ACC112 (cell line): ENCODE measurements around the gene CCDC40.

Experiments used
- H2AFZ ChIP-seq: fragments of 200-600 bp; sonication (generic); one replicate; pipeline ENCODE4 v1.6.0; 2017; ENCODE audit warnings: antibody characterized with exemption, low read length; ENCODE audit not compliant: unreplicated experiment
- H3K27ac ChIP-seq: fragments of 200-600 bp; sonication (generic); 2 replicates; pipeline ENCODE4 v1.5.1; 2014; ENCODE audit warnings: low read depth, mild to moderate bottlenecking, antibody characterized with exemption, low read length, moderate library complexity
- H3K27me3 ChIP-seq: fragments of 200-600 bp; sonication (generic); 2 replicates; pipeline ENCODE4 v1.6.1; 2014; ENCODE audit warnings: mild to moderate bottlenecking, antibody characterized with exemption, low read length, moderate library complexity, mixed read lengths; ENCODE audit not compliant: insufficient read depth
- H3K36me3 ChIP-seq: fragments of 200-600 bp; sonication (generic); 2 replicates; pipeline ENCODE4 v1.6.1; 2016; ENCODE audit warnings: mild to moderate bottlenecking, antibody characterized with exemption, low read length, moderate library complexity, mixed read lengths; ENCODE audit not compliant: insufficient read depth
- H3K4me1 ChIP-seq: fragments of 200-600 bp; sonication (generic); one replicate; pipeline ENCODE4 v1.6.1; 2016; ENCODE audit warnings: low read length, mixed read lengths; ENCODE audit not compliant: insufficient read depth, unreplicated experiment, control insufficient read depth
- H3K4me3 ChIP-seq: fragments of 200-600 bp; sonication (generic); 2 replicates; pipeline ENCODE4 v1.5.1; 2014; ENCODE audit warnings: mild to moderate bottlenecking, low read depth, low read length
- H3K79me2 ChIP-seq: fragments of 200-600 bp; sonication (generic); one replicate; pipeline ENCODE4 v1.6.0; 2016; ENCODE audit warnings: low read length; ENCODE audit not compliant: control insufficient read depth, unreplicated experiment, insufficient read depth

The CCDC40 gene

DNA sequence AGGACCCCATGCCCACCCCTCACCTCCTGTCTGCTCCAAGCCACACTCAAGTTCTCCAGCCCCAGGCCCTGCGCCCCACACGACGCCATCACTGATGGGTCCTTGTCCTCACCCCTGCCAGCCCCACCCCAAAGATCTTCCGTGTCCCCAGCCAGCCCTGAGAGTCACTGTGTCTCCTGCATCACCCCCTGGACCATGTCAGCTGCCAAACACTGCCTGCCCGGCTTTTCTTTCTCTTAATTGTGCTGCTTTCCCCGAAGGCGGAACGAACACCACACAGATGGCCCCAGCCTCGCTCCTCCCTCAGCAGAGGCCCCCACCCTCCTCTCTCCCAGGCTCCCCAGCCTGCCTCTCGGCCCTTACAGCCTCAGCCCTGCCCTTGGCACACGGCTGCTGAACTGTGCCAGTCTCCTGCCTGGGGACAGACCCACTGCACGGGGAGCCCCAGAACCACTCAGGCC, 60.1 kb downstream of the CCDC40 start:
- no peak overlapping the region for H3K27ac ChIP-seq
- no peaks in the 10 kb centered on the region for H3K79me2 ChIP-seq
- H2AFZ ChIP-seq = no peak overlapping the region
- H3K27me3 ChIP-seq = no peaks in the 10 kb centered on the region
- no peak overlapping the region for H3K4me3 ChIP-seq
- H3K4me1 ChIP-seq = peaks cover 6% of the 10 kb centered on the region
- H3K36me3 ChIP-seq = no peaks in the 10 kb centered on the region

DNA sequence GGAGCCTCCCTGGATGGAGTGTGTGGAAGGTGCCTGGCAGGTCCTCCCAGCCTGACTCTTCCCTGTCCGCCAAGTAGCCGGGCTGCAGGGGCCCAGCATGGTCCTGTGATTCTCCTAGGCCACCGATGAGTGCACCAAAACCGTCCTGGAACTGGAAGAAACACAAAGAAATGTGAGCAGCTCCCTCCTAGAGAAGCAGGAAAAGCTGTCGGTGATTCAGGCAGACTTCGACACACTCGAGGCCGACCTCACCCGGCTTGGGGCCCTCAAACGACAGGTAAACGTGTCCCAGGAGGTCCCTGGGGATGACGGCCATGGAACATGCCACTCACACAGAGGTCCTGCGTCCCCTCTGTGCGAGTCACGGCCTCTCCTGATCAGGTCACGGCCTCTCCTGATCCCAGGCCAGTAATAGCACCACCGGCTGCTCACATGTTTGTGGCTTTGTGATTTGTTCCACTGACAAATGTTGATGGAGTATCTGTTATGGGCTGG, 60.7 kb downstream of the CCDC40 start:
- Histone ChIP-seq H3K4me3 (no peak overlapping the region), H3K36me3 (no peaks in the 10 kb centered on the region), H3K27me3 (no peaks in the 10 kb centered on the region), H3K4me1 (peaks cover 8% of the 10 kb centered on the region), H3K27ac (no peak overlapping the region), H2AFZ (no peak overlapping the region), H3K79me2 (no peaks in the 10 kb centered on the region)

DNA sequence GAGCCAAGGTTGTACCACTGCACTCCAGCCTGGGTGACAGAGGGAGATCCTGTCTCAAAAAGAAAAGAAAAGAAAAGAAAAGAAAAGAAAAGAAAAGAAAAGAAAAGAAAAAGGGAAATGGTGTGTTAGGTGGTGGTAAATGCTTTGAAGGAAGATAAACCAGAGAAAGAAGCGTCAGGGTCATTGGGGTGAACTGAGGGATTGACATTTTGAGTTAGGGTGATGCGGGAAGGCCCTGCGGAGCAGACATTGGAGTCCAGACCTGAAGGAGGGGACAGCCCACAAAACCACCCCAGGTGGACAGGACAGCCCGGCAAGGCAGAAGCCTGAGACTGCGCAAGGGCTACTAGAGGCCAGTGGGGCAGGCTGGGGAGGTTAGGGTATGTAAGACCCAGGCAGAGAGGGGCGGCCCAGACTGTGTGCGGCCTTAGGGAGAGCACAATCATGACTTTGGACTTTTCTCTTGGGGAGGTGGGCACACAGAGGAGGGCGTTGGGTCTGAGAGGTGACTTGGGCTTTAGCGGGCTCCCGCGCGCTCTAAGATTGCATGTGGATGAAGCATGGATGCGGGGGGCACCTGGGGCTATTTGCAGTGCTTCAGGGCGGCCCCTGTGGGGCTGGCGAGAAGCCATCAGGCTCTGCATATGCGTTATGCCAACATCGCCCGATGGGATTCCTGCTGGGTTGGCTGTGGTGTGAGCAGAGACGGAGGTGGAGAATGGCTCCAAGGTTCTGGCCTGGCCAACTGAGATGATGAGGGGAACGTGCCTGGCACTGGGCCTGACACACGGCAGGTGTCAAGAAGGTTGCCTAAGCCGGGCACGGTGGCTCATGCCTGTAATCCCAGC, 61.6 kb downstream of the CCDC40 start:
- no peaks in the 10 kb centered on the region for H3K36me3 ChIP-seq
- no peak overlapping the region for H3K27ac ChIP-seq
- H2AFZ ChIP-seq = no peak overlapping the region
- H3K79me2 ChIP-seq = no peaks in the 10 kb centered on the region
- H3K27me3 ChIP-seq = no peaks in the 10 kb centered on the region
- no peak overlapping the region for H3K4me3 ChIP-seq
- peaks cover 16% of the 10 kb centered on the region for H3K4me1 ChIP-seq

DNA sequence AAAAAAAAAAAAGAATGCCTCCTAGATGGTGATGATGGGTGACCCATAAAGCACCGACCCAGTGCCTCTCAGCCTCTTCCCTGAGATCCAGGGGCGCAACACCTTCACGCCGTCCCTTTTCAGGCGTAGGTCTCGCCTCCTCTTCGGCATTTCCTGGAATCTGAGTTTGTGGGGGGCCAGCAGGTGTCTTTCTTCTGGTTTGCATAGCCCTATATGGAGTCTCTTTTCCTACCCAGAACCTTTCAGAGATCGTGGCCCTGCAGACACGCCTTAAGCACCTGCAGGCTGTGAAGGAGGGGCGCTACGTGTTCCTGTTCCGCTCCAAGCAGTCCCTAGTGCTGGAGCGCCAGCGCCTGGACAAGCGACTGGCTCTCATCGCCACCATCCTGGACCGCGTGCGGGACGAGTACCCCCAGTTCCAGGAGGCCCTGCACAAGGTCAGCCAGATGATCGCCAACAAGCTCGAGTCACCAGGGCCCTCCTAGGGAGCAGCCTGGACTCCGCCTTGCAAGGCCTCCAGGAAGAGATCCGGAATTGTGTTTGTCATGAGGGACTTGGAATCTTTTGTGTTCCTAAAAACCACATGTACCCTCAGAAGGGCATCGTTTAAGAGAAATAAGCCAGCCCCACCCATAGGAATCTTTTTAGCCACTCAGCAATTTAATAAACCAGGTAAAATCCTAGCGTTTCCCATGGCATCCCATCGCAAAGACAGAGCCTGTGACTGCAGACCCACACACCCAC, 63.0 kb downstream of the CCDC40 start:
- Histone ChIP-seq H3K27ac (no peak overlapping the region), H3K27me3 (no peaks in the 10 kb centered on the region), H3K36me3 (no peaks in the 10 kb centered on the region), H3K79me2 (no peaks in the 10 kb centered on the region), H3K4me3 (no peak overlapping the region), H2AFZ (no peak overlapping the region), H3K4me1 (peaks cover 16% of the 10 kb centered on the region)

DNA sequence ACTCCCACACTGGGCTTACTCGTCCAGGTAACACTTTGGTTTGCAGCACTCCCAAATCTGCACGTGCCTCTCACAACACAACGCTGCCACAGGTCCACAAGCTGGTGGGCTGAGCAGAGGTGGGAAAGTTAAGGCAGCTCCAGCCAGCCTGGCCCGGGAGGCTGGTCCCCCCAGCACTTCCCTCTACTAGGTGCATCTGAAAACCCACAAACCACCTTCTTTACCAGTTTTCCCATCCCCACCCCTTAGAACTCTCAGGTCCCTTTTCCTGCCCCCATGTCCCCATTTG, 63.5 kb downstream of the CCDC40 start:
- Histone ChIP-seq H3K36me3 (no peaks in the 10 kb centered on the region), H3K27ac (no peak overlapping the region), H3K79me2 (no peaks in the 10 kb centered on the region), H3K4me3 (no peak overlapping the region), H2AFZ (no peak overlapping the region), H3K4me1 (peaks cover 16% of the 10 kb centered on the region), H3K27me3 (no peaks in the 10 kb centered on the region)

DNA sequence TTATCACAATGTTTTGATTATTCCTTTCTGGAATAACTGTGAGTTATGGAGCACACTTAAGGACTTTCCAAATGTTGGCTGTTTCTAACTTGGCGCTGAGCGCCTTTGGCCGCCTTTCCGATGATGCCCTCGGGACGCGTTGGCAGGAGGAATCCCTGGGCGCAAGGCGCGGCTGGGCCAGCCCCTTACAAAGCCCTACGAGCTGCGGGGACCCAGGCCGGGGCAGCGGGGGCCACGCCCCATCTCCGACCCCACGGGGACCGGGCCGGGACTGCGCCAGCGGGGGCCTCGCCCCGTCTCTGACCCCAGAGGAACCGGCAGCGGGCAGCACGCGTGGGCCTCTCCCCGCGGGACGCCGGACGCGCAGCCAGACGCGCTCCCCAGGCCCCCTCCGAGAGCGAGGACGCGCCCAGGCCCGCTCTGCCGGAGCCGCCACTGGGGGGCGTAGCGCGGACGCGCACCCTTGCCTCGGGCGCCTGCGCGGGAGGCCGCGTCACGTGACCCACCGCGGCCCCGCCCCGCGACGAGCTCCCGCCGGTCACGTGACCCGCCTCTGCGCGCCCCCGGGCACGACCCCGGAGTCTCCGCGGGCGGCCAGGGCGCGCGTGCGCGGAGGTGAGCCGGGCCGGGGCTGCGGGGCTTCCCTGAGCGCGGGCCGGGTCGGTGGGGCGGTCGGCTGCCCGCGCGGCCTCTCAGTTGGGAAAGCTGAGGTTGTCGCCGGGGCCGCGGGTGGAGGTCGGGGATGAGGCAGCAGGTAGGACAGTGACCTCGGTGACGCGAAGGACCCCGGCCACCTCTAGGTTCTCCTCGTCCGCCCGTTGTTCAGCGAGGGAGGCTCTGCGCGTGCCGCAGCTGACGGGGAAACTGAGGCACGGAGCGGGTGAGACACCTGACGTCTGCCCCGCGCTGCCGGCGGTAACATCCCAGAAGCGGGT, 64.8 kb downstream of the CCDC40 start, which contains the start of gene GAA:
GAA (plus strand) TSS at position 571 of the 935 bp plus-strand sequence. CDS start 3,006 bp downstream, outside the sequence.
- Histone ChIP-seq H3K79me2 (no peaks in the 10 kb centered on the region), H3K27me3 (no peaks in the 10 kb centered on the region), H3K27ac (no peak within 1 kb of the TSS), H3K4me3 (peak within 1 kb of the TSS; percentile 94), H3K4me1 (peaks cover 16% of the 10 kb centered on the region), H2AFZ (peak within 1 kb of the TSS; percentile 92), H3K36me3 (no peaks in the 10 kb centered on the region)

DNA sequence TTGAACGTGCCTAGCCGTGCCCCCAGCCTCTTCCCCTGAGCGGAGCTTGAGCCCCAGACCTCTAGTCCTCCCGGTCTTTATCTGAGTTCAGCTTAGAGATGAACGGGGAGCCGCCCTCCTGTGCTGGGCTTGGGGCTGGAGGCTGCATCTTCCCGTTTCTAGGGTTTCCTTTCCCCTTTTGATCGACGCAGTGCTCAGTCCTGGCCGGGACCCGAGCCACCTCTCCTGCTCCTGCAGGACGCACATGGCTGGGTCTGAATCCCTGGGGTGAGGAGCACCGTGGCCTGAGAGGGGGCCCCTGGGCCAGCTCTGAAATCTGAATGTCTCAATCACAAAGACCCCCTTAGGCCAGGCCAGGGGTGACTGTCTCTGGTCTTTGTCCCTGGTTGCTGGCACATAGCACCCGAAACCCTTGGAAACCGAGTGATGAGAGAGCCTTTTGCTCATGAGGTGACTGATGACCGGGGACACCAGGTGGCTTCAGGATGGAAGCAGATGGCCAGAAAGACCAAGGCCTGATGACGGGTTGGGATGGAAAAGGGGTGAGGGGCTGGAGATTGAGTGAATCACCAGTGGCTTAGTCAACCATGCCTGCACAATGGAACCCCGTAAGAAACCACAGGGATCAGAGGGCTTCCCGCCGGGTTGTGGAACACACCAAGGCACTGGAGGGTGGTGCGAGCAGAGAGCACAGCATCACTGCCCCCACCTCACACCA, 65.7 kb downstream of the CCDC40 start:
- Histone ChIP-seq H3K4me3 (peak overlapping the region; percentile 94), H3K36me3 (no peaks in the 10 kb centered on the region), H3K27me3 (no peaks in the 10 kb centered on the region), H2AFZ (peak overlapping the region; percentile 92), H3K79me2 (no peaks in the 10 kb centered on the region), H3K27ac (no peak overlapping the region), H3K4me1 (peaks cover 16% of the 10 kb centered on the region)

DNA sequence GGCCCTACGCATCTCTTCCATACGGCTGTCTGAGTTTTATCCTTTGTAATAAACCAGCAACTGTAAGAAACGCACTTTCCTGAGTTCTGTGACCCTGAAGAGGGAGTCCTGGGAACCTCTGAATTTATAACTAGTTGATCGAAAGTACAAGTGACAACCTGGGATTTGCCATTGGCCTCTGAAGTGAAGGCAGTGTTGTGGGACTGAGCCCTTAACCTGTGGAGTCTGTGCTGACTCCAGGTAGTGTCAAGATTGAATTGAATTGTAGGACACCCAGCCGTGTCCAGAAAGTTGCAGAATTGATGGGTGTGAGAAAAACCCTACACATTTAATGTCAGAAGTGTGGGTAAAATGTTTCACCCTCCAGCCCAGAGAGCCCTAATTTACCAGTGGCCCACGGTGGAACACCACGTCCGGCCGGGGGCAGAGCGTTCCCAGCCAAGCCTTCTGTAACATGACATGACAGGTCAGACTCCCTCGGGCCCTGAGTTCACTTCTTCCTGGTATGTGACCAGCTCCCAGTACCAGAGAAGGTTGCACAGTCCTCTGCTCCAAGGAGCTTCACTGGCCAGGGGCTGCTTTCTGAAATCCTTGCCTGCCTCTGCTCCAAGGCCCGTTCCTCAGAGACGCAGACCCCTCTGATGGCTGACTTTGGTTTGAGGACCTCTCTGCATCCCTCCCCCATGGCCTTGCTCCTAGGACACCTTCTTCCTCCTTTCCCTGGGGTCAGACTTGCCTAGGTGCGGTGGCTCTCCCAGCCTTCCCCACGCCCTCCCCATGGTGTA, 66.4 kb downstream of the CCDC40 start:
- no peak overlapping the region for H3K27ac ChIP-seq
- H3K27me3 ChIP-seq = no peaks in the 10 kb centered on the region
- no peak overlapping the region for H2AFZ ChIP-seq
- H3K4me3 ChIP-seq = peak overlapping the region; percentile 94
- peaks cover 16% of the 10 kb centered on the region for H3K4me1 ChIP-seq
- no peaks in the 10 kb centered on the region for H3K36me3 ChIP-seq
- H3K79me2 ChIP-seq = no peaks in the 10 kb centered on the region

DNA sequence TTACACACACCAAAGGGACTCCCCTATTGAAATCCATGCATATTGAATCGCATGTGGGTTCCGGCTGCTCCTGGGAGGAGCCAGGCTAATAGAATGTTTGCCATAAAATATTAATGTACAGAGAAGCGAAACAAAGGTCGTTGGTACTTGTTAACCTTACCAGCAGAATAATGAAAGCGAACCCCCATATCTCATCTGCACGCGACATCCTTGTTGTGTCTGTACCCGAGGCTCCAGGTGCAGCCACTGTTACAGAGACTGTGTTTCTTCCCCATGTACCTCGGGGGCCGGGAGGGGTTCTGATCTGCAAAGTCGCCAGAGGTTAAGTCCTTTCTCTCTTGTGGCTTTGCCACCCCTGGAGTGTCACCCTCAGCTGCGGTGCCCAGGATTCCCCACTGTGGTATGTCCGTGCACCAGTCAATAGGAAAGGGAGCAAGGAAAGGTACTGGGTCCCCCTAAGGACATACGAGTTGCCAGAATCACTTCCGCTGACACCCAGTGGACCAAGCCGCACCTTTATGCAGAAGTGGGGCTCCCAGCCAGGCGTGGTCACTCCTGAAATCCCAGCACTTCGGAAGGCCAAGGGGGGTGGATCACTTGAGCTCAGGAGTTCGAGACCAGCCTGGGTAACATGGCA, 67.1 kb downstream of the CCDC40 start:
- Histone ChIP-seq H3K36me3 (no peaks in the 10 kb centered on the region), H3K27ac (no peak overlapping the region), H3K79me2 (no peaks in the 10 kb centered on the region), H3K4me1 (peaks cover 16% of the 10 kb centered on the region), H2AFZ (no peak overlapping the region), H3K4me3 (no peak overlapping the region), H3K27me3 (no peaks in the 10 kb centered on the region)
